ENCODE results near the gene ZDHHC17.
"Not testable (repeated sequence)": the region's sequence is repeated elsewhere in the genome, so short reads cannot be mapped to it uniquely, and the experiment has no call there.

ZDHHC17 gene, protein sequence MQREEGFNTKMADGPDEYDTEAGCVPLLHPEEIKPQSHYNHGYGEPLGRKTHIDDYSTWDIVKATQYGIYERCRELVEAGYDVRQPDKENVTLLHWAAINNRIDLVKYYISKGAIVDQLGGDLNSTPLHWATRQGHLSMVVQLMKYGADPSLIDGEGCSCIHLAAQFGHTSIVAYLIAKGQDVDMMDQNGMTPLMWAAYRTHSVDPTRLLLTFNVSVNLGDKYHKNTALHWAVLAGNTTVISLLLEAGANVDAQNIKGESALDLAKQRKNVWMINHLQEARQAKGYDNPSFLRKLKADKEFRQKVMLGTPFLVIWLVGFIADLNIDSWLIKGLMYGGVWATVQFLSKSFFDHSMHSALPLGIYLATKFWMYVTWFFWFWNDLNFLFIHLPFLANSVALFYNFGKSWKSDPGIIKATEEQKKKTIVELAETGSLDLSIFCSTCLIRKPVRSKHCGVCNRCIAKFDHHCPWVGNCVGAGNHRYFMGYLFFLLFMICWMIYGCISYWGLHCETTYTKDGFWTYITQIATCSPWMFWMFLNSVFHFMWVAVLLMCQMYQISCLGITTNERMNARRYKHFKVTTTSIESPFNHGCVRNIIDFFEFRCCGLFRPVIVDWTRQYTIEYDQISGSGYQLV

DNA sequence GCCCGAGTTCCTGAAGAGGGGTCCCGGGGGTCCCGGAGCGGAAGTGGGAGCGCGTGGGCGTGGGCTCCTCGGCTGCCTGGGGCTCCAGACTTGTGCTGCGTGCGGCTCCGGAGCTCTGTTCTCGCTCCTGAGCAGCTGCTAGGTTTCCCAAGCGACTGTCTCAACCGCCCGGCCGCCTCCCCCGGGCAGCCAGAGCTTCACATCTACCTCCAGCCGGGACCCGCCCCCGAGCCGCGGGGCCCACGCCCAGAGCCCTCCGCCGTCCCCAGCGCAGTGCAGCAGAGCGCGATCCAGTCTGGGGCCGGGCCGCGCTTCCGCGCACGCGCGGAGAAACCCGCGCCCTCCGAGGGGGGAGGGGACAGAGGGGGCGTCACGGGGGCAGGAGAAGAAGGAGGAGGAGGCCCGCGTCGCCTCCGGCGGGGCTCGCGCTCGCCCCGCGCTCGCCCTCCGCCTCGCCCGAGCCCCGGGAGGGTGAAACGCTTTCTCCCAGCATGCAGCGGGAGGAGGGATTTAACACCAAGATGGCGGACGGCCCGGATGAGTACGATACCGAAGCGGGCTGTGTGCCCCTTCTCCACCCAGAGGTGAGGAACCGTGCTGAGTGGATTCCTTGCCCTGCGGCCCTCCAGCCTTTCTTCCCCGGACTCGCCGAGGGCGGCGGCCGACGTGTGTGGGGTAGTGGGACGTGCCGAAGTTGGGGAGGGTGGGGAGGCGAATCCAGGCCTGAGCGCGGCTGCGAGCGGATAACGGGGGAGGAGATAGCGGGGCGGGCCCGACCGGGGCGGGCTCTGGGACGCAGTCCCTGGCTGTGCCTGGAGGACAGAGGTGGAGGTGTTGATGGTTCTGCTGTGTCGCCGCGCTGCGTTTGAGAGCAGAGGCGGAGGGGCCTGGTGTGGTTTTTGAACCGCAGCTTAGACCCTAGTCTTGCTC lies at the start of gene ZDHHC17:
Gene ZDHHC17, plus strand, starts transcription at position 370 of the 930 bp plus-strand sequence. Its CDS starts 122 bp downstream, at position 492.
- peak; percentile 79 for DNase-seq (ENCODE audit: low spot score)

DNA sequence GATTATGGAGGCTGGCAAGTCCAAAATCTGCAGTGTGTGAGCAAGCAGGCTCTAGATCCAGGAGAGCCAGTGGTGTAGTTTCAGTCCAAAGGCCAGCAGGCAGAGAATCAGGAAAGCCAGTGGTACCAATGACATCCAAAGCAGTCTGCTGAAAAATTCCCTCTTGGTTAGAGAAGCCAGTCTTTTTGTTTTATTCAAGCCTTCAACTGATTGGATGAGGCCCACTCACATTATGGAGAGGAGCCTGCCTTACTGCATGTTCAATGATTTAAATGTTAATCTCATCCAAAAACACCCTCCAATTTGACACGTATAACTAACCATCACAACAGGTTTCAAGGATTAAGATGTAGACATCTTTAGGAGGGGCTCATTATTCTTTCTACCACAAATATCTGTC lies 49.5 kb upstream of the ZDHHC17 start:
- no peak for DNase-seq (ENCODE audit: low spot score)

DNA sequence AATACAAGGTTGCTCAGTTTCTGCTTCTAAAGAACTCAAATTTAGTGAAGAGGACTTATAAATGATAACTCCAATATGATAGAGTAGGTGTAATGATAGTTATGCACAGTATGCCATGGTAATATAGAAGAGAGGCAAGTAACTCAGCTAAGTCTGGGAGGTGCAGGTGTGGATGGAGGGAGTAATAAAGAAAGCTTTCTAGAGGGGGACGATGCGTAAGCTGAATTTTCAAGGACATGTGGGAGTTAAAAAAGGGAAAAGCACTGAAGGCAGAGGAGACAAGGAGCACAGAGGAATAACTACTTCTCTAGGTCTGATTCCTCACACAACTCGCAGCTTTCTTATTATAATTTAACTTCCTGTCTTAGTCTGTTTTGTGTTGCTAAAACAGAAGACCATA lies 49.1 kb upstream of the ZDHHC17 start:
- DNase-seq (ENCODE audit: low spot score) = no peak

DNA sequence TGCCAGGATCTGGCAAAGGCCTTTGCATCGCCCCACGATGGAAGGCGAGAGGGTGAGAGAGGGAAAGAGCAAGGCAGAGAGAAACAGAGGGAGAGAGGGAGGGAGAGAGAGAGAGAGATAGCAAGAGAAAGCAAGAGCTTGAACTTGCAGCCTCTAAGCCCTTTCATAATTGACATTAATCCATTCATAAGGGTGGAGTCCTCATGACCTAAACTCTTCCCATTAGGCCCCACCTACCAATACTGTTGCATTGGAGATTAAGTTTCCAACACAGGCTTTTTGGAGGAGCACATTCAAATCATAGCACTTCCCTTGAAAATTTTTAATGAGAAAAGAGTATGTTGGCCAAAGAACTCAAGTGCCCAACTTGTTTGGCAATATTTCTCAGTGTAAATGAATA lies 48.6 kb upstream of the ZDHHC17 start:
- DNase-seq (ENCODE audit: low spot score) = no peak

DNA sequence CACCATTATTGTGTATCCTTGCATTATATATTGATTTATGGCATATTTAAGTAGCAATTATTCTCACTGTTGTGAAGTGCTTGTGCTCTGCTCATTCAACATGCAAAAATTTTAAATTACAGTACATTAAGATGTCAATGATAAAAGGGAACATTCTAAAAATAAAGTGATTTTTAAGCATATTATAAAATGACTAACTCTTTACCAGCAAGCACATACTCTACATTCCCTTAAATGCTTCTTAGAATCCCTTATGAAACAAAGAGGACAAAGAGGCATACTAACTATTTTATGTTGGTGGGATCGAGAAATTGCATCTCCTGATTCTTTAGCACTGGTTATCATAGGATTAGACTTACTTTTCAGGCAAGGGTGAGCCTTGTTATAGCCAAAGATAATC lies 46.6 kb upstream of the ZDHHC17 start:
- DNase-seq (ENCODE audit: low spot score) = no peak

DNA sequence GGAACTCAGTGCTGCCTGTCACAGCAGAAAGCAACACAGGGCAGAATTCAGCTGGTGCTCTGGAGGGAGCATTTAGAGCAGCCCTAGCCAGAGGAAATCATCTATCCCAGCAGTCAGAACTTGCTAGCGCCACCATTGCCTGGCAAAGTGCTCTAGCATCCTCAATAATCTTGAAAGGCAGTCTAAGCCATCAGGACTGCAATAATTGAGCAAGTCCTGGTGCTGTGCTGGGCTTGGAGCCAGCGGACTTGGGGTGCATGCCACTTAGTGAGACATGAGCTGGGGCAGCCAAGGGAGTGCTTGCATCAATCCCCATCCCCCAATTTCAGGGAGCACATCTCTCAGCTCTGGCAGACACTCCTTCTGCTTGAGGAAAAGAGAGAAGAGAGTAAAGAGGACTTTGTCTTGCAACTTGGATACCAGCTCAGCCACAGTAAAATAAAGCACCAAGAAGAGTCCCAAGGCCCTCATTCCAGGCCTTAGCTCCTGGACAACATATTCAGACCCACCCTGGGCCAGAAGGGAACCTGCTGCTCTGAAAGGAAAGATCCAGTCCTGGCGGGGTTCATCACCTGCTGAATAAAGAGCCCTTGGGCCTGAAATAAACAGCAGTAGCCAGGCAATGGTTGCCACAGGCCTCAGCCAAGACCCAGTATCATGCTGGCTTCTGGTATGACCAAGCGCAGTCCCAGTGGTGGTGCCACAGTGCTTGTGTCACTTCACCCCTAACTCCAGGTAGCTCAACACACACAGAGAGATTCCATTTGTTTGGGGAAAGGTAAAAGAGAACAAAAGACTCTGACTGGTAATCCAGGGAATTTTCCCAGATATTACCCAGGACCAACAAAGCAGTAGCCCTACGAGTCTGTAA lies 44.5 kb upstream of the ZDHHC17 start:
- no peak for DNase-seq (ENCODE audit: low spot score)

DNA sequence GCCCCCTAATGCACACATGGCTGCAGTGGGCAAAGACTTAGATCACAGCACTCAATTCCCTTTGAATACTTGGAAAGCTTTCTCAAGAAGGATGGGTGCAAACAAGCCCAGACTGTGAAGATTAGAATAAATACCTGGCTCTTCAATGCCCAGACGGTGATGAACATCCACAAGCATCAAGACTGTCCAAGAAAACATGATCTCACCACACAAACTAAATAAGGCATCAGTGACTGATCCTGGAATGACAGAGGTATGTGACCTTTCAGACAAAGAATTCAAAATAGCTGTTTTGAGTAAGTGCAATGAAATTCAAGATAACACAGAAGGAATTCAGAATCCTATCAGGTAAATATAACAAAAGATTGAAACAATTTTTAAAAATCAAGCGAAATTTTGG lies 43.8 kb upstream of the ZDHHC17 start:
- no peak for DNase-seq (ENCODE audit: low spot score)

DNA sequence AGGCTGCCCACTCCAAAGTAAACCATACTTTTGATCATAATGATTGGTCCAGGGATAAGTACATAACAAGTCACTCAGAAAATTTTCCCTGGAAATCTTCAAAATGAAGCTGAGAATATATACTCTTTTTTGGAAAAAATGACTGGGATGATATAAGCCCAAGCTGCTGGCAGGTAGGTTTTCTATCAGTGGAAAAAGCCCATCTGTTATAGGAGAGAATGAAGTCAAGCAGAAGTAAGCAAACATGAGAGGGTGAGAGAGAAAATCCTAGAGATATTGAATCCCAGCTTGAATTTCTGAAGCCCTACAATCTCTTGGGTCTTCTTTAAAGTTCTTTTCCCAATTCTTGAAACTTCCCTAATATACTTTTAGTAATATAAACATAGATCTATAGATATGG lies 37.3 kb upstream of the ZDHHC17 start:
- no peak for DNase-seq (ENCODE audit: low spot score)

DNA sequence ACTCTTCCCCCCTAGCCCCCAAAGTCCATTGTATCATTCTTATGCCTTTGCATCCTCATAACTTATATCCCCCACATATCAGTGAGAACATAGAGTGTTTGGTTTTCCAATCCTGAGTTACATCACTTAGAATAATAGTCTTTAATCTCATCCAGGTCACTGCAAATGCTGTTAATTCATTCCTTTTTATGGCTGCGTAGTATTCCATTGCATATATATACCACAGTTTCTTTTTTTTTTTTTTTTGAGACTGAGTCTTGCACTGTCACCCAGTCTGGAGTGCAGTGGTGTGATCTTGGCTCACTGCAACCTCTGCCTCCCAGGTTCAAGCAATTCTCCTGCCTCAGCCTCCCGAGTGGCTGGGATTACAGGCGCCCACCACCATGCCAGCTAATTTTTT lies 31.7 kb upstream of the ZDHHC17 start:
- not testable (repeated sequence) for DNase-seq (ENCODE audit: low spot score)

DNA sequence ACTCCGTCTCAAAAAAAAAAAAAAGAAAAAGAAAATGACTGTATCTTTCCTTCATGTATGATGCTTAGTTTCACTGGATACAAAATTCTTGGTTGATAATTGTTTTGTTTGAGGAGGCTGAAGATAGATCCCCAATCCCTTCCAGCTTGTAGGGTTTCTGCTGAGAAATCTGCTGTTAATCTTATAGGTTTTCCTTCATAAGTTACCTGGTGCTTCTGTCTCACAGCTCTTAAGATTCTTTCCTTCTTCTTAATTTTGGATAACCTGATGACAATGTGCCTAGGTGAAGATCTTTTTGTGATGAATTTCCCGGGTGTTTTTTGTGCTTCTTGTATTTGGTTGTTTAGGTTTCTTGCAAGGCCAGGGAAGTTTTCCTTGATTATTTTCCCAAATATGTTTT lies 26.2 kb upstream of the ZDHHC17 start:
- not testable (repeated sequence) for DNase-seq (ENCODE audit: low spot score)

DNA sequence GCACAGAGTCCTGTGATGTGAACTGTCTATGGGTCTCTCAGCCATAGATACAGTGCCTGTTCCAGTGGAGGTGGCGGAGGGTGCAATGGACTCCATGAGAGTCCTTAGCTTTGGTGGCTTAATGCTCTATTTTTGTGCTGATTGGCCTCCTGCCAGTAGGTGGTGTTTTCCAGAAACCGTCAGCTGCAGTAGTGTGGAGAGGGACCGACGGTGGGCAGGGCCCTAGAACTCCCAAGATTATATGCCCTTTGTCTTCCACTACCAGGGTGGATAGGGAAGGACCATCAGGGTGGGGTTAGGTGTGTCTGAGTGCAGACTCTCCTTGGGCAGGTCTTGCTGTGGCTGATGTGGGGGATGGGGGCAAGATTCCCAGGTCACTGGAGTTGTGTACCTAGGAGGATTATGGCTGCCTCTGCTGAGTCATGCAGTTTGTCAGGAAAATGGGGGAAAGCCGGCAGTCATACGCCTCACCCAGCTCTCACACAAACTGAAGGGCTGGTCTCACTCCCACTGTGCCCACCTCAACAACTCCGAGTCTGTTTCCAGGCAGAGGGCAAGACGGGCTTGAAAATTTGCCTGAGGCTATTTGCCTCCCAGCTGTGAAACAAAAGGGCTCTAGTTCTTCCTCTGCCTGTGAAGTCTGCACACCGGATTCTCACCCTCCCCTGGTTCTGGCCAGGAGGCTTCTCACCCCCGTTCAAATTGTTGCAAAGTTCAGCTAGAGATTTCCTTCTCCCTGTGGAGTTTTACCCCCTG lies 24.9 kb upstream of the ZDHHC17 start:
- no peak for DNase-seq (ENCODE audit: low spot score)

DNA sequence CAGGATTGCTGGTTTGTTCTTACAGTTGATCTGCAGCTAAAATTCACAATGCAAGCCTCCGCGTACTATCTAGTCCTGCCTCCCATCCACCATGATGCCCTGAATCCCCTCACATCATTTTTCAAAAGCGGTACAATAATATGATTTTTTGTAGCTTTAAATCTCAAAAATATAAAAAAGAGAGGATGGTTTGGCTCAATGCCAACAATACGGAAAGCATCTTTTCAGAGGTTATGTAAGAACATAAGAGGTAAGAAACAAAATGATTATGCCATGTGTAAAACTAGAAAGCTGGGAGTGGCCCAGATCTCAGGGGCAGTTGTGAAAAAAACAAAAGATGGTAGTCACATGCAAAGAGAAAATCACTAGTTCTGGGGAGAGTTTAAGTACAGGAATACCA lies 24.0 kb upstream of the ZDHHC17 start:
- DNase-seq (ENCODE audit: low spot score) = no peak

DNA sequence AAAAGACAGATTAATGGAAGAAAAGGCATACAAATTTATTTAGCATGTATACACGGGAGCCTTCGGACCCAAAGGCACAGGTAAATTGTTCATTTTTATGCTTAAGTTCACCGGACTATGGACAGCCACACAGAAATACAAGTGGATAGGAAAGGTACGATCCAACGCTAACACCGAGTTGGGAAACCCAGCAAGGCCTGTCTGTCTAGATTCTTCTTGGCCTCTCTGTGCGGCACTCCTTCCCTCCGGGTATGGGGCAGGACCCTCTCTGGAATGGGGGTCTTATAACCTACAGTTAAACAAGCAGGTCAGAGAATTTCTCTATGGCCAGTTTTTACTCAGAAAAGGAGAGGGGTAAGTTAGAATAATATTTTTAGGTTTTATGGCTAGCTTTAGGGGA lies 23.4 kb upstream of the ZDHHC17 start:
- DNase-seq (ENCODE audit: low spot score) = no peak

DNA sequence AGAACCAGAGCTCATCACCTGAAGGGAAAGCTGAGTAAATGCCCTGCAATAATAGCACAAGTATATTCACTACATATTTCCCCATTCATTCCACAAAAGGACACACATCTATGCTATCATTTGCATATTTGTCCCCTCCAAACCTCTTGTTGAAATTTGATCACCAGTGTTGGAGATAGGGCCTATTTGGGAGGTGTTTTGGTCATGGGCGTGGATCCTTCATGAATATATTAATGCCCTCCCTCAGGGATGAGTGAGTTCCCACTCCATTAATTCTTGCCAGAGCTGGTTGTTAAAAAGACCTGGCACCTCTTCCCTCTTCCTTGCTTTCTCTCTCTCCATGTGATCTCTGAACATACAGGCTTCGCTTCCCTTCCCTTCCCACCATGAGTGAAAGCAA lies 18.6 kb upstream of the ZDHHC17 start:
- no peak for DNase-seq (ENCODE audit: low spot score)

DNA sequence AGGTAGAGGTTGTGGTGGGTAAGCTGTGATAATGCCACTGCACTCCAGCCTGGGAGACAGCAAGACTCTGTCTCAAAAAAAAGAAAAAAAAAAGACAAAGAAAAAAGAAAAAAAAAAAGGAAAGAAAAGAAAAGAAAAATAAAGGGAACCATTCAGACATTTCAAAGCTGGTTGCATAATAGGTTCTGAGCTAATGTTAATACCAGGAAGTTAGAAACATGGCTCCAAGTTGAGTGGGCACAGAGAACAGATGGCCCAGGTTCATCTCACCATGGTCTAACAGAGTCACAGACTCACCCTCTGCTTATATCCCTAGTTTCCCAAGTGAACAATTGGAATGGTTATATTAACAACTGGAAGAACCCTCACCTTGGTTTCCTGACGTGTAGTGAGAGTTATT lies 17.4 kb upstream of the ZDHHC17 start:
- DNase-seq (ENCODE audit: low spot score) = no peak

DNA sequence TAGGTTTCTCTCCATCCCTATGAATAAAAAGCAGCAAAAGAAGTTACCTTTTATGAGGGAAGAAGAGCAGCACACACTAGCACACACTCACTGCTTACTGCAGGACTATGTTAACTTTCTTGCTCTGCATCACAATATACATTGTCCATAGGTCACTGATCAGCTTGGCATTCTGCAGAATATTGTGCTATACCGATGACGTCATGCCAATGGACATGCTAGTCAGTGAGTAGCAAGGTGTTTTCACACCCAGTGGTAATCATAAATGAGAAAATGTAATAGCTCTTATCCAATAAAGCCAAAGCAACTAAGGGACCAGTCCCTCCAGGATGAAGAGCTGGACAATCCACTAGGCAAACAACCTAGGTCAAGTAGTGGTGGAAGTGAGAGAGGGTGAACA lies 16.7 kb upstream of the ZDHHC17 start:
- DNase-seq (ENCODE audit: low spot score) = no peak

DNA sequence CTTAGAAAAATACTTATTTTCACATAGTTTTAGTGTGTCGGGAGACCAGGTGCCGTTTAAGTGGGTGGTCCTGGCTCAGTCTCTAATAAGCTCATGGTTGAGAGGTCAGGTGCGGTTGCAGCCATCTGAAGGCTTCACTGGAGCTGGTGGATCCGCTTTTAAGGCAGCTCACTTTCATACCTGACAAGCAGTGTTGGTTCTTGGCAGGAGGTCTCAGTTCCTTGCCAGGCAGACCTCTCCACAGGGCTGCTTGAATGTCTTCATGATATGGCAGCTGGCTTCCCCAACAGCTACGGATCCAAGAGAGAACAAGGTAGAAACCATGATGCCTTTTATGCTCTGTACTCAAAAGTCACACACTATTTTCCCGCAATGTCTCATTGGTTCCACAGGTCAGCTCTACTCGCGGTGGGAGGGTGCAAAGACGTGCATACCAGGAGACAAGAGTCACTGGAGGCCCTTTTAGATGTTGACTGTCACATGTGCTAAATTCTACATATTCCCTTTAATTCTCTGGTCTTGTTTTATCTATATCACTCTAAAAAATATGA lies 8.0 kb upstream of the ZDHHC17 start:
- DNase-seq (ENCODE audit: low spot score) = no peak

DNA sequence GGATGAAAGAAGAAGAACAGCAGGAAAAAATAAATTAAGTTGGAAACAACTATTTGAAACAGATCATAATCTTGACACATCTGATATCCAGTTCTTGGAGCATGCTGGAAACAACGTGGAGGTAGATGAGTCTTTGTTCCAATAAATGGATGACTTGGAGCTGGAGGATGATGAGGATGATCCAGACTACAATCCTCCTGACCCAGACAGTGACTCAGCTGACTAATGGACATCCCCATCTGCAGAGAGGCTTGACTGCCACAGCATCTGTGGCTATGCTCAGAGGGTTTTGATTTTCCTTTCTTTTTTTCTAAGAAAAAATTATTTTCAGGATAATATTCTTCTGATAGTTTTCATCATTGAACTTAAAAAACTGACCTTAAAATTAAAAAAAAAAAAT lies 6.2 kb upstream of the ZDHHC17 start:
- no peak for DNase-seq (ENCODE audit: low spot score)

DNA sequence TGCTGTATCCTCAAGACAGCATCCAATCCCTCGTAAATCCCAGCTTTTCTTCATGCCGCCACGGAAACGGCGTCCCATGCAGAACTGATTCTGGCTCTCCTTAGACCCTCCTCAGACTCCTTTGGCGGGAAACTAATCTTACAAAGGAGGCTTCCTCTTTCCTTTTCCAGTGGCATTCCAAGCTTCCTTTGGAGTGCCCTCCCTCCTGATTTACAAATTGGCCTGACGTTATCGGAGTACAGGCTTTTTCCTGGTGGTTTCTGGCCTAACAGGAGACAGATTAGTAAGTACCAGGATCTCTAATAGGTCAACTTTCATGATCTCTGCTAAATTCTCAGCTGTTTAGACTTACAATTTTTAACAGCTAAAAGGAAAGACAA lies 1.3 kb upstream of the ZDHHC17 start:
- DNase-seq (ENCODE audit: low spot score) = no peak

DNA sequence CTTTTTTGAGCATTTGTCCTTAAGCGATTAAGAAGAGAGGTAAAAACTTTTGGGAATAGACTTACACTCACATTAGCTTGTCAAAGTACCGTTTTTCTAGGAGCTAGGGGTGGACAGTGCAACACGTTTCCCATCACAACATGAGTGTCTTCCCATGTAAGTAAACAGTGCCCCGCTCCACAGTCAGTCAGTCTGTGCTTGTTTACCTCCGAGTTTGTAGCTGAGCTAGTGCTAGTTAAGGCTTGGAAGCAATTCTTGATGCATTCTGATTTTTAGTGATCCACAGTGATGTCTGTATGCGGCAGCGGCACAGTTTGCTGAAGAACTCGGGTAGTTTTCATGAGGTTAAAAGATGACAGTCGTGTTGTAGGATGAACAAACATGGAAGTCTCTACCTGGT lies 941 bp downstream of the ZDHHC17 start:
- no peak for DNase-seq (ENCODE audit: low spot score)

DNA sequence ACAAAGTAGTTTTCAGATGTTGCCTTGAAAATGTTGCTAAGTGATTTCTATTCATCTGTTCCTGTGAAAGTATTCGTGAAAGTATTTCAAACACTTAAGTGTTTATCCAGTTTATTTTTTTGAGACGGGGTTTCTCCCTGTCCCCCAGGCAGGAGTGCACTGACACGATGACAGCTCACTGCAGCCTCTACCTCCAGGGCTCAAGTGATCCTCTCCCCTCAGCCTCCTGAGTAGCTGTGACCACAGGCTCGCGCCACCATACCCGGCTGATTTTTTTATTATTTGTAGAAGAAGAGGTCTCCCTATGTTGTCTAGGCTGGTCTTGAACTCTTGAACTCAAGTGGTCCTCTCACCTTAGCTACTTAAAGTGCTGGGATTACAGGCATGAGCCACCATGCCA lies 1.7 kb downstream of the ZDHHC17 start:
- DNase-seq (ENCODE audit: low spot score) = no peak
